Measurements from ENCODE around the gene L3MBTL4.

GRCh38 chr18:6449213-6449612 is 34.5 kb upstream of the L3MBTL4 start:
- TF ChIP-seq CTCF (conservative IDR thresholded peaks at IDR 0.05) (no peak), EZH2 (IDR thresholded peaks at IDR 0.05; ENCODE audit: low read depth) (no peak)
